IMR-90 (cell line): ENCODE results near the gene GPSM1. TPM values are rescaled to one million over a fixed set of nuclear protein-coding genes. Genes with fewer than 3 reads are reported as not detected.

Source experiments
- ATAC-seq: fragments of 200-7000 bp; cut with Tn5 transposase; 2 replicates; pipeline ENCODE4 v1.9.1; 2020; ENCODE audit warnings: low read depth, mild to moderate bottlenecking, moderate library complexity
- BruUV-seq: library from RNA; stranded (reverse); fragments of 400-500 nt; replicated peaks from 2 replicates; lab custom pipeline; 2021; lab: Mats Ljungman, UMichigan
- CTCF ChIA-PET: fragments of 300-600 bp; formaldehyde crosslinking; extraction: SDS; loops from one replicate; lab custom pipeline; 2021; ENCODE audit warnings: antibody characterized with exemption; lab: Yijun Ruan, JAX
- POLR2A ChIA-PET: fragments of 300-600 bp; sonication (Branson Sonifier 250); formaldehyde crosslinking; loops from one replicate; lab custom pipeline; 2022; ENCODE audit warnings: antibody characterized with exemption; ENCODE audit not compliant: unreplicated experiment; lab: Charles Lee
- DNase-seq: peaks from one replicate; pipeline ENCODE4 v3.0.0; 2013
- H2AFZ ChIP-seq: replicated peaks from 2 replicates; pipeline ENCODE3; 2013; ENCODE audit warnings: low read length, mild to moderate bottlenecking; ENCODE audit not compliant: poor library complexity
- H2AK5ac ChIP-seq: 2 replicates; pipeline ENCODE4 v1.6.1; 2013; ENCODE audit warnings: low read depth, low read length, inconsistent platforms
- H2AK9ac ChIP-seq: replicated peaks from 2 replicates; pipeline ENCODE3; 2013; ENCODE audit warnings: mild to moderate bottlenecking, low read depth, low read length, moderate library complexity; ENCODE audit not compliant: poor library complexity
- H2BK120ac ChIP-seq: 2 replicates; pipeline ENCODE4 v1.6.1; 2013; ENCODE audit warnings: low read depth, low read length, inconsistent platforms
- H2BK15ac ChIP-seq: 3 replicates; pipeline ENCODE4 v1.6.1; 2013; ENCODE audit warnings: low read depth, low read length, inconsistent platforms
- H2BK20ac ChIP-seq: 2 replicates; pipeline ENCODE4 v1.6.1; 2013; ENCODE audit warnings: low read depth, mild to moderate bottlenecking, inconsistent platforms, low read length, moderate library complexity
- H2BK5ac ChIP-seq: 2 replicates; pipeline ENCODE4 v1.6.1; 2013; ENCODE audit warnings: mild to moderate bottlenecking, low read depth, low read length, inconsistent platforms; ENCODE audit not compliant: poor library complexity, severe bottlenecking
- H3K14ac ChIP-seq: replicated peaks from 2 replicates; pipeline ENCODE4 v1.6.1; 2013; ENCODE audit warnings: low read depth, low read length, inconsistent platforms
- H3K18ac ChIP-seq: 2 replicates; pipeline ENCODE4 v1.6.1; 2013; ENCODE audit warnings: low read depth, low read length, control low read depth
- H3K23ac ChIP-seq: 2 replicates; pipeline ENCODE4 v1.6.1; 2013; ENCODE audit warnings: low read depth, low read length, inconsistent platforms
- H3K27ac ChIP-seq: 2 replicates; pipeline ENCODE4 v1.5.1; 2013; ENCODE audit warnings: mild to moderate bottlenecking, control low read depth, low read length; ENCODE audit not compliant: insufficient read depth
- H3K27me3 ChIP-seq: 2 replicates; pipeline ENCODE4 v1.6.1; 2013; ENCODE audit warnings: low read length; ENCODE audit not compliant: control insufficient read depth, insufficient read depth
- H3K36me3 ChIP-seq: 2 replicates; pipeline ENCODE4 v1.6.1; 2013; ENCODE audit warnings: low read length, mixed read lengths; ENCODE audit not compliant: control insufficient read depth, insufficient read depth
- H3K4ac ChIP-seq: 2 replicates; pipeline ENCODE4 v1.6.1; 2013; ENCODE audit warnings: low read depth, low read length, inconsistent platforms
- H3K4me1 ChIP-seq: 2 replicates; pipeline ENCODE4 v1.6.1; 2013; ENCODE audit warnings: low read length, mixed read lengths; ENCODE audit not compliant: control insufficient read depth, insufficient read depth
- H3K4me2 ChIP-seq: 2 replicates; pipeline ENCODE4 v1.6.1; 2013; ENCODE audit warnings: low read depth, mild to moderate bottlenecking, control low read depth, low read length, moderate library complexity
- H3K4me3 ChIP-seq: 2 replicates; pipeline ENCODE4 v1.5.1; 2013; ENCODE audit warnings: low read depth, mild to moderate bottlenecking, control low read depth, low read length, moderate library complexity; ENCODE audit not compliant: insufficient read depth
- H3K56ac ChIP-seq: 2 replicates; pipeline ENCODE4 v1.6.1; 2013; ENCODE audit warnings: low read length, inconsistent platforms; ENCODE audit not compliant: insufficient read depth; ENCODE audit errors: extremely low read depth
- H3K79me1 ChIP-seq, 2 experiments: 2 replicates each; pipeline ENCODE4 v1.6.1; 2013; ENCODE audit warnings: low read length in 2 of 2, inconsistent platforms in 1 of 2, low read depth in 1 of 2
- H3K9ac ChIP-seq: 2 replicates; pipeline ENCODE4 v1.6.1; 2013; ENCODE audit warnings: low read depth, low read length, control low read depth
- H3K9me1 ChIP-seq: 2 replicates; pipeline ENCODE4 v1.6.1; 2013; ENCODE audit warnings: low read length, inconsistent platforms; ENCODE audit not compliant: insufficient read depth
- H3K9me3 ChIP-seq: 2 replicates; pipeline ENCODE4 v1.6.1; 2013; ENCODE audit warnings: low read length; ENCODE audit not compliant: control insufficient read depth, insufficient read depth
- H4K20me1 ChIP-seq: 2 replicates; pipeline ENCODE4 v1.6.1; 2013; ENCODE audit warnings: low read length, inconsistent platforms; ENCODE audit not compliant: insufficient read depth
- H4K5ac ChIP-seq: 2 replicates; pipeline ENCODE4 v1.6.1; 2013; ENCODE audit warnings: mild to moderate bottlenecking, low read depth, low read length, control low read depth
- H4K8ac ChIP-seq, 2 experiments: 2 replicates each; pipeline ENCODE4 v1.6.1; 2013; ENCODE audit warnings: low read depth in 2 of 2, low read length in 2 of 2, control low read depth in 1 of 2, inconsistent platforms in 1 of 2
- H4K91ac ChIP-seq: 2 replicates; pipeline ENCODE4 v1.6.1; 2013; ENCODE audit warnings: low read depth, low read length, inconsistent platforms; ENCODE audit not compliant: insufficient read depth
- CEBPB ChIP-seq: IDR thresholded peaks from 2 replicates; pipeline ENCODE4 v1.6.1; 2012; ENCODE audit warnings: low read depth, low read length, improper control_type of control experiment
- CHD1 ChIP-seq: IDR thresholded peaks from 2 replicates; pipeline ENCODE4 v1.6.1; 2012; ENCODE audit warnings: low read depth, low read length, improper control_type of control experiment
- ELK1 ChIP-seq: fragments of 150-350 bp; IDR thresholded peaks from 2 replicates; pipeline ENCODE4 v1.6.1; 2016; ENCODE audit warnings: low read depth, mild to moderate bottlenecking, low read length, moderate library complexity, borderline replicate concordance
- FOS ChIP-seq: fragments of 150-350 bp; IDR thresholded peaks from 2 replicates; pipeline ENCODE4 v1.6.1; 2016; ENCODE audit warnings: low read depth, low read length
- MAFK ChIP-seq: IDR thresholded peaks from 2 replicates; pipeline ENCODE4 v1.6.1; 2012; ENCODE audit warnings: low read depth, low read length, improper control_type of control experiment
- MXI1 ChIP-seq: IDR thresholded peaks from 2 replicates; pipeline ENCODE4 v1.6.1; 2012; ENCODE audit warnings: low read depth, mild to moderate bottlenecking, low read length, moderate library complexity, borderline replicate concordance
- NFE2L2 ChIP-seq: fragments of 150-350 bp; IDR thresholded peaks from 2 replicates; pipeline ENCODE4 v1.6.1; 2016; ENCODE audit warnings: low read depth, mild to moderate bottlenecking, low read length
- POLR2A ChIP-seq: IDR thresholded peaks from 2 replicates; pipeline ENCODE4 v1.6.1; 2012; ENCODE audit warnings: mild to moderate bottlenecking, low read depth, low read length
- RAD21 ChIP-seq: IDR thresholded peaks from 2 replicates; pipeline ENCODE4 v1.6.1; 2012; ENCODE audit warnings: low read length, improper control_type of control experiment
- RCOR1 ChIP-seq: IDR thresholded peaks from 2 replicates; pipeline ENCODE4 v1.6.1; 2012; ENCODE audit warnings: mild to moderate bottlenecking, low read length, improper control_type of control experiment; ENCODE audit not compliant: insufficient replicate concordance
- RFX5 ChIP-seq: IDR thresholded peaks from 2 replicates; pipeline ENCODE4 v1.8.0; 2012; ENCODE audit warnings: low read depth, mild to moderate bottlenecking, low read length, moderate library complexity
- WGBS, 2 experiments: methylation state at CpG; one replicate each; pipeline versions ENCODE4 v1.1.5 to v1.1.7; 2013; ENCODE audit warnings: missing lambda C conversion rate in 2 of 2; ENCODE audit not compliant: insufficient read length in 1 of 2; ENCODE audit errors: extremely low coverage in 2 of 2; 5-methylcytosine and 5-hydroxymethylcytosine counted together
- dilution Hi-C: fragments of 300-500 bp; cut with HindIII; formaldehyde crosslinking; loops from one replicate; pipeline ENCODE4 v1.14.3; 2018; ENCODE audit warnings: low sequenced_read_pairs; ENCODE audit not compliant: unreplicated experiment
- in situ Hi-C: fragments of 300-500 bp; cut with MboI; formaldehyde crosslinking; loops from 3 replicates; pipeline ENCODE4 v1.14.3; 2019; ENCODE audit warnings: low sequenced_read_pairs, inconsistent platforms, mixed read lengths
- intact Hi-C: fragments of 100-400 bp; cut with micrococcal nuclease; formaldehyde crosslinking; loops from 2 replicates; pipeline ENCODE4 v1.10.0; 2022
- polyA plus RNA-seq, 3 experiments: library from polyadenylated mRNA; depleted of rRNA; stranded (reverse); fragments of >200 nt; gene quantifications; 2 replicates each; pipeline ENCODE4 v1.2.3, GENCODE V29; 2012; ENCODE audit warnings: low replicate concordance in 1 of 3
- total RNA-seq: library from RNA; depleted of rRNA; stranded (reverse); fragments of >200 nt; gene quantifications from 2 replicates; pipeline ENCODE4 v1.2.3, GENCODE V29; 2012
- TF ChIP-seq, protein P1 (sequence below): fragments of 150-350 bp; IDR thresholded peaks from 2 replicates; pipeline ENCODE4 v1.6.1; 2017; ENCODE audit warnings: mild to moderate bottlenecking, antibody characterized with exemption, low read length, low read depth

The GPSM1 gene
- total and polyA plus RNA-seq, 2 of the 4 experiments (the other 2 are of a cell fraction), result 28.7 to 71.2 TPM

DNA sequence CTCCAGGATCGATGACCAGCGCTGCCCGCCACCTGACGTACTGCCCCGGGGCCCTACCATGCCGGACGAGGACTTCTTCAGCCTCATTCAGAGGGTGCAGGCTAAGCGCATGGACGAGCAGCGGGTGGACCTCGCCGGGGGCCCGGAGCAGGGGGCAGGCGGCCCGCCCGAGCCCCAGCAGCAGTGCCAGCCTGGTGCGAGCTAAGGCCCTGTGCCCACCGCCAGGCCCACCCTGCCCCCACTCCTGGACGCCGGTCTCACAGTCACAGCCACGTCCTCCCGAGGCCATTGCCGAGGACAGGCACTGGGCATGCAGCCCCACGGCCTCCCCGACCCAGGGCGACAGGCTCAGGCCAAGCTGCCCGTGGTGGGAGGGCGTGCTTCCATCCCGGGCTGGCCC lies 30.7 kb downstream of the GPSM1 start:
- in situ Hi-C loops, result no loop called here
- Histone ChIP-seq H2AK9ac (no peak overlapping the region), H3K36me3 (peaks cover 44% of the 10 kb centered on the region)

More for the DNA sequence above, 30.7 kb downstream of the GPSM1 start:
- H3K23ac ChIP-seq, result no peak overlapping the region
- intact Hi-C loops, result no loop called here
- no peak overlapping the region for H3K4ac ChIP-seq
- H3K27ac ChIP-seq, result no peak overlapping the region
- H3K4me3 ChIP-seq, result no peak overlapping the region
- DNase-seq (no peak), ATAC-seq (no peak)
- no peak overlapping the region for H2AK5ac ChIP-seq
- no peaks in the 10 kb centered on the region for H3K27me3 ChIP-seq
- no peak overlapping the region for H2BK20ac ChIP-seq
- H2BK120ac ChIP-seq, result no peak overlapping the region
- peaks cover 0 to 53% of the 10 kb centered on the region in 2 experiments; a peak in 3 of 4 replicates for H3K79me1 ChIP-seq
- H3K56ac ChIP-seq, result no peak overlapping the region
- H4K20me1 ChIP-seq, result peaks cover 18% of the 10 kb centered on the region
- H3K4me1 ChIP-seq, result peaks cover 42% of the 10 kb centered on the region
- no peak overlapping the region for H3K18ac ChIP-seq
- H2BK15ac ChIP-seq, result no peak overlapping the region
- no TSS peak for BruUV-seq
- H3K9me1 ChIP-seq, result peaks cover 9% of the 10 kb centered on the region
- no peak overlapping the region for H3K4me2 ChIP-seq
- H4K91ac ChIP-seq, result no peak overlapping the region
- CTCF ChIA-PET, result no interaction called here
- H3K14ac ChIP-seq, result no peak overlapping the region
- no peaks in the 10 kb centered on the region for H3K9me3 ChIP-seq
- TF ChIP-seq ELK1 (no peak), CEBPB (no peak), POLR2A (no peak), CHD1 (no peak), MAFK (no peak), RFX5 (no peak), RAD21 (no peak), RCOR1 (no peak), MXI1 (no peak), FOS (no peak), NFE2L2 (no peak)
- TF ChIP-seq, protein P1, sequence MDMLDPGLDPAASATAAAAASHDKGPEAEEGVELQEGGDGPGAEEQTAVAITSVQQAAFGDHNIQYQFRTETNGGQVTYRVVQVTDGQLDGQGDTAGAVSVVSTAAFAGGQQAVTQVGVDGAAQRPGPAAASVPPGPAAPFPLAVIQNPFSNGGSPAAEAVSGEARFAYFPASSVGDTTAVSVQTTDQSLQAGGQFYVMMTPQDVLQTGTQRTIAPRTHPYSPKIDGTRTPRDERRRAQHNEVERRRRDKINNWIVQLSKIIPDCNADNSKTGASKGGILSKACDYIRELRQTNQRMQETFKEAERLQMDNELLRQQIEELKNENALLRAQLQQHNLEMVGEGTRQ, result no peak
- no peak overlapping the region for H2BK5ac ChIP-seq
- 96% methylated on average over 17 of the region's 29 CpGs; no CpG with 5 or more reads in 1 of the 2 experiments for WGBS, 2 experiments
- H4K8ac ChIP-seq, result no peak overlapping the region
- H4K5ac ChIP-seq, result no peak overlapping the region
- POLR2A ChIA-PET, result no interaction called here
- dilution Hi-C loops, result no loop called here
- H2AFZ ChIP-seq, result no peak overlapping the region
- no peak overlapping the region for H3K9ac ChIP-seq
